Thyroid gland (tissue), 4 donors: ENCODE data around the gene NOTCH4. TPM values are rescaled to one million over a fixed set of nuclear protein-coding genes. Genes with fewer than 3 reads are reported as not detected.

Experiments used
- DNase-seq, 2 donors: peaks; one replicate each; pipeline ENCODE4 v3.0.0-alpha.2; 2019
- H3K27ac ChIP-seq, 3 donors: fragments of 200-600 bp; sonication (generic); 1 replicate in 2 of 3; 2 replicates in 1 of 3; pipeline ENCODE4 v1.5.1; 2016 to 2019; ENCODE audit warnings: mild to moderate bottlenecking in 1 of 3, moderate library complexity in 1 of 3
- H3K27me3 ChIP-seq: fragments of 200-600 bp; sonication (generic); one replicate; pipeline ENCODE4 v1.5.1; 2019
- H3K36me3 ChIP-seq, 2 donors: fragments of 200-600 bp; sonication (generic); one replicate each; pipeline ENCODE4 v1.5.1; 2016 to 2019
- H3K4me1 ChIP-seq, 2 donors: fragments of 200-600 bp; sonication (generic); one replicate each; pipeline ENCODE4 v1.5.1; 2017 to 2019
- H3K4me3 ChIP-seq, 3 donors: fragments of 200-600 bp; sonication (generic); replicated peaks in 1 of 3; 1 replicate in 2 of 3; 2 replicates in 1 of 3; pipeline ENCODE4 v1.5.1; 2016; ENCODE audit warnings: mild to moderate bottlenecking in 1 of 3
- H3K9me3 ChIP-seq: fragments of 200-600 bp; sonication (generic); one replicate; pipeline ENCODE4 v1.5.1; 2017
- POLR2A ChIP-seq, 2 donors: fragments of 450-650 bp; IDR thresholded peaks; one replicate each; pipeline ENCODE4 v1.6.1; 2017; ENCODE audit warnings: antibody characterized with exemption in 2 of 2, mild to moderate bottlenecking in 2 of 2, moderate library complexity in 1 of 2
- WGBS, 2 donors: methylation state at CpG; one replicate each; pipeline ENCODE4 v1.1.5; 2017; 5-methylcytosine and 5-hydroxymethylcytosine counted together
- intact Hi-C: fragments of 100-400 bp; cut with DNase I; formaldehyde crosslinking; loops from one replicate; pipeline ENCODE4 v1.15.1; 2023
- total RNA-seq, 4 donors: library from RNA; depleted of rRNA; stranded (reverse); fragments of >200 nt; gene quantifications; one replicate each; pipeline ENCODE4 v1.2.3, GENCODE V29; 2016
- TF ChIP-seq, protein P1 (sequence below), 6 experiments: fragments of 200-600 bp in 3 of 6; fragments of 450-650 bp in 3 of 6; sonication (generic) in 3 of 6; IDR thresholded peaks; one replicate each; pipeline ENCODE4 v1.5.1; 2016 to 2019; ENCODE audit warnings: antibody characterized with exemption in 6 of 6, mild to moderate bottlenecking in 2 of 6, inconsistent platforms in 1 of 6, moderate library complexity in 1 of 6

Gene NOTCH4
- total RNA-seq, 4 donors from 2014 or later = 11.0 to 37.9 (median 17.5) TPM

DNA sequence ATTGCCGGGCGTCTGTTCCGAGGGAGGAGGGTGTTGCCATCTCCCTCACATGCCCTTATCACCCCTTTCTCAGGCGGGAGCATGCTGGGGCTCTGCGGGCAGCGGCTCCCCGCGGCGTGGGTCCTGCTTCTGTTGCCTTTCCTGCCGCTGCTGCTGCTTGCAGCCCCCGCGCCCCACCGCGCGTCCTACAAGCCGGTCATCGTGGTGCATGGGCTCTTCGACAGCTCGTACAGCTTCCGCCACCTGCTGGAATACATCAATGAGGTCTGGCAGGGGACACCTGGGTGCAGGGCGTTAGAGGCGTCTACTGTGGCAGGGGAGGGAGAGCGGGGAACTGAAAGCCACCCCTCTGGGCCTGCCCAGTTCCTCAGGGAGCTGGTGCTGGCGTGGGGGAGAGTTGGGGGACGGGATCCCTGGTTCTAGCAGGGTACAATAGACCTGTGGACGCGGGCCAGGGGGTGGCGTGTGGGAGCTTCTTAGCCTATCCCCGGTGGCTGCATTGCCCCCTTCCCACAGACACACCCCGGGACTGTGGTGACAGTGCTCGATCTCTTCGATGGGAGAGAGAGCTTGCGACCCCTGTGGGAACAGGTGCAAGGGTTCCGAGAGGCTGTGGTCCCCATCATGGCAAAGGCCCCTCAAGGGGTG, 69.2 kb downstream of the NOTCH4 start:
- peaks cover 0 to 7% of the 10 kb centered on the region in 2 donors for H3K36me3 ChIP-seq
- peak; percentile 87 for DNase-seq
- 5 to 9% methylated on average over 12 to 13 of the region's 34 CpGs for WGBS, 2 donors
- peak overlapping the region; percentile 68 to 95 (median 95) for H3K27ac ChIP-seq
- intact Hi-C loops = loop anchor here (5.0 to 10.0 kb wide), 2 partner anchors 37 to 110 kb away; no protein-coding TSS in a partner anchor
- H3K4me1 ChIP-seq = peaks cover 25 to 26% of the 10 kb centered on the region in 2 donors
- no peaks in the 10 kb centered on the region for H3K27me3 ChIP-seq
- TF ChIP-seq, protein P1, sequence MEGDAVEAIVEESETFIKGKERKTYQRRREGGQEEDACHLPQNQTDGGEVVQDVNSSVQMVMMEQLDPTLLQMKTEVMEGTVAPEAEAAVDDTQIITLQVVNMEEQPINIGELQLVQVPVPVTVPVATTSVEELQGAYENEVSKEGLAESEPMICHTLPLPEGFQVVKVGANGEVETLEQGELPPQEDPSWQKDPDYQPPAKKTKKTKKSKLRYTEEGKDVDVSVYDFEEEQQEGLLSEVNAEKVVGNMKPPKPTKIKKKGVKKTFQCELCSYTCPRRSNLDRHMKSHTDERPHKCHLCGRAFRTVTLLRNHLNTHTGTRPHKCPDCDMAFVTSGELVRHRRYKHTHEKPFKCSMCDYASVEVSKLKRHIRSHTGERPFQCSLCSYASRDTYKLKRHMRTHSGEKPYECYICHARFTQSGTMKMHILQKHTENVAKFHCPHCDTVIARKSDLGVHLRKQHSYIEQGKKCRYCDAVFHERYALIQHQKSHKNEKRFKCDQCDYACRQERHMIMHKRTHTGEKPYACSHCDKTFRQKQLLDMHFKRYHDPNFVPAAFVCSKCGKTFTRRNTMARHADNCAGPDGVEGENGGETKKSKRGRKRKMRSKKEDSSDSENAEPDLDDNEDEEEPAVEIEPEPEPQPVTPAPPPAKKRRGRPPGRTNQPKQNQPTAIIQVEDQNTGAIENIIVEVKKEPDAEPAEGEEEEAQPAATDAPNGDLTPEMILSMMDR (IDR thresholded peaks at IDR 0.05) = peak; percentile 29 to 84 (median 74)
- TF ChIP-seq POLR2A (IDR thresholded peaks at IDR 0.05) = no peak
- peak overlapping the region; percentile 51 to 92 (median 57) for H3K4me3 ChIP-seq
- H3K9me3 ChIP-seq = no peaks in the 10 kb centered on the region

DNA sequence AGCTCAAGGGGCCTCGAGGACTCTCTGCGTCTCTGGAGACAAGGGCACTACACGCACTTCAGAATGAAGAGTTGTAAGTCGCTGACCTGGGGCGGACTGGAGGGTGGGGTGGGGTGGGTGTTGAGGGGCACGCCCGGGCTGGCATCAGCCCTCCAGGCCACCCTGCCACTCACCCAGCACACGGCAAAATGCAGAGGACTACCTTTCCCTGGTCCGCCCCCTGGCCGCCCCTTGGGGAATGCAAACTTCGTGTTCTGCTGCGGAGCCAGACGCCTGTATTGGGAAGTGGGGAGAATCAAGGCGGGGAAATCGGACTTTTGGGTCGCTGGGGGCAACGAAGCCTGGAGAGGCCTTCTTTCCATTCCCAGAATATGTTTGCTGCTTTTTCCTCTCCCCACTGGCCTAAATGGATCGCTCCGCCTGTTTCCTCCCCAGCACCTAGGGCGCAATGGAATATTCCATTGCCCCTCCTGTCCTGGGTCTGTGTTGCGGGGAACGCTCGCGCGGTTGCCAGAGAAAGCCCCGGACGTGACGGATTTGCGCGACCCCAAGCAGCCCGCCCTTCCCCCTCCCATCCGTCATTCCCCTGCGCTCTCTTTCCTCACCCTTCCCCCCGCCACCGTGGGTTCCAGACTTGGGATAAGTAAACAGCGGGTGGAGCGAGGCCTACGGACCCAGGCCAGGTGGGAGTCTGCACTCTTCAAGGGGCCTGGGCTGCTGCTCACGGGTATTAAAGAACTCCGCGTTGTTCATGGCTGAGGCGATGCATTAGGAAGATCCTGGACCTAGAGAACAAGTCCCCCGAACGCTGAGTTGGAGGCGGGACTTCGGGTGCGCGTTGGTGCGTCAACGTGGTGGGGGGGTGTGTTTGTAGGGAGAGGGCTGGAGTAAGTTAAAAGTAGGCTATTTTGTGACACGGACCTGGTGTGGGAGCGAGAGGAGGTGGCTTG, 70.0 kb downstream of the NOTCH4 start, which contains the start of gene PPT2:
PPT2 (plus strand) TSS at position 578 of the 950 bp plus-strand sequence. CDS start 454 bp downstream, outside the sequence.
- 0 to 1% methylated on average over 46 to 49 of the region's 52 CpGs for WGBS, 2 donors
- Histone ChIP-seq H3K36me3 (peaks cover 0 to 7% of the 10 kb centered on the region in 2 donors), H3K9me3 (no peaks in the 10 kb centered on the region), H3K27ac (peak within 1 kb of the TSS; percentile 68 to 95 (median 95)), H3K4me3 (peak within 1 kb of the TSS; percentile 51 to 92 (median 57)), H3K27me3 (no peaks in the 10 kb centered on the region), H3K4me1 (peaks cover 25 to 26% of the 10 kb centered on the region in 2 donors)
- TF ChIP-seq POLR2A (IDR thresholded peaks at IDR 0.05) = peak in 1 of 2 donors; percentile 60
- TF ChIP-seq, protein P1 (IDR thresholded peaks at IDR 0.05) = peak in 4 of 6 experiments; percentile 6 to 32 (median 27)
- DNase-seq = peak; percentile 86 to 93
- intact Hi-C loops = loop anchor here (5.0 to 10.0 kb wide), 2 partner anchors 37 to 109 kb away; no protein-coding TSS in a partner anchor

DNA sequence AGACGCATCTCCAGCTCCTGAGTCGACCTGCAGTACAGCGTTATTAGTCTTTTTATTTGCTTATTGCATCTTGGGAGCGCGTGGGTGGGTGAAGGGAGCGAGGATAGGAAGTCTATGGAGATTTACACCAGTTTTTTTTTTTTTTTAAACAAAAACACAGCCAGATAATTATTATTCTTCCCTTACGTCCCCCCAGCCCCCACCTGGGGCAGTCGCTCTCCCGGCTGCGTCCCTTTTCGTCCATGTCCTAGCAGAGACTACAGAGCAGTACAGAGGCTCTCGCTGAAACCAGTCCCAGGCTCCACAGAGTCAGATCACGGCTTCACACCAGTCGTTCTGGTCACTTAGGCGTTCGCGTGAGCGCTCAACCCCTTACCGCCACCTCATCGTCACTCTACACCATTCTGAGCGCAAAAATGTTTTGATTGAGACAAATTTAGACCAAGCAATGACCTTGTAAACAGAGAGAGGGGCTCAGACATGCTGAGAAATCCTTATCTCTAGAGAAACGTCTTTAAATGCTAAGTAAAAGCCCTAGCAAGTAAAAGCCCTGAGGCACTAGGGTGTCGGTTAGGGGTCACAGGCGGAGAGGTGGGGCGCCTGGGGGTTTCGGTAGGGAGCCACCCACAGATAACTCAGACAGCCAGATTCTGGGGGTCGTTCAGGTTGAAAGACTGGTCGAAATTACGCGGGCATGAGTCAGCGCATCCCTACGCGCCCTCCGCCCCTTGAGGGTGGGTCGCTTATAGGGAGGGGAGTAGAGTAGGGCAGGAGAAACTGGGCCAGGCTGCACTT, 70.9 kb downstream of the NOTCH4 start:
- TF ChIP-seq, protein P1 (IDR thresholded peaks at IDR 0.05) = no peak
- TF ChIP-seq POLR2A (IDR thresholded peaks at IDR 0.05) = peak in 1 of 2 donors; percentile 40
- WGBS, 2 donors = 13 to 33% methylated on average over 35 of the region's 35 CpGs
- DNase-seq = peak; percentile 87 to 89
- peaks cover 0 to 7% of the 10 kb centered on the region in 2 donors for H3K36me3 ChIP-seq
- no peaks in the 10 kb centered on the region for H3K27me3 ChIP-seq
- peak overlapping the region; percentile 68 to 95 (median 95) for H3K27ac ChIP-seq
- H3K9me3 ChIP-seq = no peaks in the 10 kb centered on the region
- intact Hi-C loops = loop anchor here (5.0 to 10.0 kb wide), 2 partner anchors 36 to 108 kb away; no protein-coding TSS in a partner anchor
- H3K4me1 ChIP-seq = peaks cover 25 to 26% of the 10 kb centered on the region in 2 donors
- peak overlapping the region in 2 of 3 donors; percentile 51 to 92 for H3K4me3 ChIP-seq

DNA sequence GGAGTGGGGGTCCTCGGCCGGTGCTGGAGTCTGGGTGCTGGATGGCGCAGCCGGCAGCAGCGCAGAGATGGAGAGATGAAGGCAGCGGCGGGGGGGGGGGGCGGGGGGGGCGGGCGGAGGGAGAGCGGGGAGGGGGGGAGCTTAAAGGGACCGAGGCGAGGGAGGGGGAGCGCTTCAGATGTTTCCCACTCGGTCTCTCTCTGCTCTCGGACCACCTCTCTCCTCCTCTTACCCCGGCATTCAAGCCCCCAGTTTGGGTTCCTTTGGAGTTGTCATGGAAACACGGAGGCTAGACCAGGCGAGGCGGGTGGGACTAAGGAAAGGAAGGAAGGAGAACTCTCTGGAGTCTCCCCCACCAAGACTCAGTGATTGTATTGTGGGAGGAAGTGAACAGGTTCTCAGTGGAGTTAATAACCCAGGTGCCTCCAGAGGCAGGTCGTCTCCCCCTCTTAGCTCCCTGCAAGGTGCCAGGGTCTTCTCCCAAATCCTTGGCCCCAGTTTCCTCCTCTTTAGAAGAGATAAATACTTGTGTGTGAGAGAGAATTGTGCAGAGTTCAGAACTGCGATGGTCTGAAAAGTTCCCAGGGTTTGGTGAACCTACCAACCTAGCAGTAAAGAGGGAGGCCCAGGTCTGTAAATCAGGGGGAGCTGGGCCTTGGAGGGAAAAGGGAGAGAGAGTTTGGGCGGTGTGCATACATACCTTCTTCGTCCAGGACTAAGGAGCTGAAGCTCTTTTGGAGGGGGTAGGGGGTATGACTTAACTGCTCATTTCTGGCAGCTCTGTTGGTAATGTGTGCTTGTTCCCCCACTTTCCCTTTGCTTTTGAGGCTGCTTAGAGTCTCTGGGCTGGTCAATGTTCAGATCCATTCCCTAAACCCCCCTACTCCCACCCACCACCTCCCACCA, 71.8 kb downstream of the NOTCH4 start, which contains the start of gene PRRT1:
PRRT1 (minus strand) TSS at position 77 of the 906 bp plus-strand sequence. CDS start 112 bp downstream, outside the sequence.
- Histone ChIP-seq H3K4me1 (peaks cover 25 to 26% of the 10 kb centered on the region in 2 donors), H3K27ac (peak within 1 kb of the TSS; percentile 68 to 95 (median 95)), H3K9me3 (no peaks in the 10 kb centered on the region), H3K4me3 (peak within 1 kb of the TSS in 1 of 3 donors; percentile 51), H3K27me3 (no peaks in the 10 kb centered on the region), H3K36me3 (no peaks in the 10 kb centered on the region)
- 25 to 35% methylated on average over 11 to 14 of the region's 24 CpGs for WGBS, 2 donors
- intact Hi-C loops = loop anchor here (5.0 to 10.0 kb wide), 2 partner anchors 35 to 107 kb away; no protein-coding TSS in a partner anchor
- DNase-seq = no peak
- no peak for TF ChIP-seq POLR2A (IDR thresholded peaks at IDR 0.05)
- TF ChIP-seq, protein P1 (IDR thresholded peaks at IDR 0.05) = no peak
